ENCODE data around the gene MCRIP2. TPM values are rescaled to one million over a fixed set of nuclear protein-coding genes. Genes with fewer than 3 reads are reported as not detected.
"Not testable (repeated sequence)": the region's sequence is repeated elsewhere in the genome, so short reads cannot be mapped to it uniquely, and the experiment has no call there.

MCRIP2 gene
- total RNA-seq, 4 donors from 2014 or later, result 20.8 to 37.7 (median 32.4) TPM

- Histone ChIP-seq H3K36me3 (peaks cover 0 to 29% (median 0%) of the 10 kb centered on the region in 3 donors), H3K4me3 (no peak overlapping the region), H3K27ac (peak overlapping the region in 1 of 4 donors; percentile 68), H3K27me3 (no peaks in the 10 kb centered on the region), H3K4me1 (peaks cover 0 to 49% (median 21%) of the 10 kb centered on the region in 4 donors), H3K9me3 (no peaks in the 10 kb centered on the region)
- WGBS, 2 donors, result 71 to 78% methylated on average over 11 to 16 of the region's 16 CpGs
- DNase-seq (ENCODE audit: low spot score in 2 of 2), result no peak
- TF ChIP-seq CTCF (IDR thresholded peaks at IDR 0.05), result no peak
- no peak for TF ChIP-seq EP300 (IDR thresholded peaks at IDR 0.05)
- TF ChIP-seq POLR2A (IDR thresholded peaks at IDR 0.05), result no peak
These were observed 47.8 kb upstream of the MCRIP2 start for GRCh38 chr16:593807-594206.

GRCh38 chr16:595094-595528 lies 46.5 kb upstream of the MCRIP2 start:
- Histone ChIP-seq H3K27ac (no peak overlapping the region), H3K4me3 (no peak overlapping the region), H3K4me1 (peaks cover 0 to 49% (median 21%) of the 10 kb centered on the region in 4 donors), H3K36me3 (peaks cover 0 to 36% (median 4%) of the 10 kb centered on the region in 3 donors), H3K9me3 (no peaks in the 10 kb centered on the region), H3K27me3 (no peaks in the 10 kb centered on the region)
- 81 to 86% methylated on average over 15 to 18 of the region's 18 CpGs for WGBS, 2 donors
- TF ChIP-seq EP300 (IDR thresholded peaks at IDR 0.05) (no peak), CTCF (IDR thresholded peaks at IDR 0.05) (no peak), POLR2A (IDR thresholded peaks at IDR 0.05) (no peak)
- no peak for DNase-seq (ENCODE audit: low spot score in 2 of 2)

DNA sequence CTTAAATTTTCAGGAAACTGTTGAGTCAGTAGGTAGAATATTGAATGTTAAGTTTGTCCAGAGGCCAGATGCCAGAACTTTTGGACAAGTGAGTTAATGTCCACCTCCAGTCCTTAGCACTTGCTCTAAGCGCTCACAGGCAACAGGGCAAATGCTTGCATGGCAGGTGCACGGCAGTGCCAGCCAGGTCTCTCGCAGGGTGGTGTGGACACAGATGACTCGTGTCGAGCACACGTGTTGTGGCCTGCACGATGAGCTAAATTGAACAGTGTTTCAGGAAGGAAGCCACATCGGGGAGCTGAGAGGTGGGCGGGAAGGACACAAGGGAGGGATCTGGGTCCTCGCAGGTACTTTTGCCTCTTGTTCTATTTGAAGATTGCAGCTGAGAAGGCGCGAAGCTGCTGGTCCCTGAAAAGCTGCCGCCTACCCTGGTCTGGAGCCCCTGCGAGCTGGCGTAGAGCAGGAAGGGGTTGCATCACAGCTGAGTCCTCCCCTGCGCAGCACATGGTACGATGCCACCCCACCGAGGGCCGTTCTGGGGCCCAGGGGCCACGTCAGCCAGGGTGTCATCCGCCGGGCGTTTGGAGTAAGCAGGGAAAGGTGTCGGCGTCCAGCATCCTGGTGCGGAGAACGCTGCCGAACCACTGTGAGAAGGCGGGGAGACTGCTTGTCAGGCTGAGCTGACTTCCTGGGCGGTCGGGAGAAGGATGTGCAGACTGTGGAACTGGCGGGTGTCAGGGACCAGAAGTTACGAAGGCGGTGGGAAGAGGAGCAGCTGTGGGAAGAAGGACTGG lies 45.5 kb upstream of the MCRIP2 start:
- H3K27ac ChIP-seq, result no peak overlapping the region
- H3K4me3 ChIP-seq, result no peak overlapping the region
- H3K36me3 ChIP-seq, result peaks cover 0 to 36% (median 4%) of the 10 kb centered on the region in 3 donors
- no peak for TF ChIP-seq POLR2A (IDR thresholded peaks at IDR 0.05)
- no peak for TF ChIP-seq EP300 (IDR thresholded peaks at IDR 0.05)
- TF ChIP-seq CTCF (IDR thresholded peaks at IDR 0.05), result no peak
- H3K4me1 ChIP-seq, result peaks cover 0 to 43% (median 14%) of the 10 kb centered on the region in 4 donors
- no peaks in the 10 kb centered on the region for H3K27me3 ChIP-seq
- DNase-seq (ENCODE audit: low spot score in 2 of 2), result no peak
- H3K9me3 ChIP-seq, result no peaks in the 10 kb centered on the region
- WGBS, 2 donors, result 89 to 92% methylated on average over 34 of the region's 34 CpGs

GRCh38 chr16:596736-597060 lies 44.9 kb upstream of the MCRIP2 start:
- no peaks in the 10 kb centered on the region for H3K9me3 ChIP-seq
- 93 to 96% methylated on average over 12 of the region's 12 CpGs for WGBS, 2 donors
- TF ChIP-seq CTCF (IDR thresholded peaks at IDR 0.05), result no peak
- H3K27ac ChIP-seq, result no peak overlapping the region
- H3K27me3 ChIP-seq, result no peaks in the 10 kb centered on the region
- DNase-seq (ENCODE audit: low spot score in 2 of 2), result no peak
- no peak overlapping the region for H3K4me3 ChIP-seq
- H3K4me1 ChIP-seq, result peaks cover 0 to 37% (median 10%) of the 10 kb centered on the region in 4 donors
- H3K36me3 ChIP-seq, result peaks cover 0 to 36% (median 4%) of the 10 kb centered on the region in 3 donors

DNA sequence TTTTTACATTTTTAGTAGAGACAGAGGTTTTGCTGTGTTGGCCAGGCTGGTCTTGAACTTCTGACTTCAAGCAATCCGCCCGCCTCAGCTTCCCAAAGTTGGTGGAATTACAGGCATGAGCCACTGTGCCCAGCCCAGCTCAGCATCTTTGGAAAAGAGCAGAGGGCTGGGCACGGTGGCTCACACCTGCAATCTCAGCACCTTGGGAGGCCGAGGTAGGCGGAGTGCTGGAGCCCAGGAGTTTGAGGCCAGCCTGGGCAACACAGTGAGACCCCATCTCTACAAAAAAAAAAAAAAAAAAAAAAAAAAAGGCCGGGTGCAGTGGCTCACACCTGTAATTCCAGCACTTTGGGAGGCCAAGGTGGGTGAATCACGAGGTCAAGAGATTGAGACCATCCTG lies 44.0 kb upstream of the MCRIP2 start:
- peaks cover 0 to 28% (median 4%) of the 10 kb centered on the region in 4 donors for H3K4me1 ChIP-seq
- not testable (repeated sequence) for H3K27me3 ChIP-seq; DNase-seq (ENCODE audit: low spot score in 2 of 2); H3K4me3 ChIP-seq; H3K27ac ChIP-seq; H3K9me3 ChIP-seq
- 98 to 99% methylated on average over 6 to 7 of the region's 7 CpGs for WGBS, 2 donors
- peaks cover 0 to 38% (median 4%) of the 10 kb centered on the region in 3 donors for H3K36me3 ChIP-seq

All from tibial nerve (tissue), 4 donors.